GM19397 (cell line): ENCODE measurements around the gene FAM3A.
"Not testable (repeated sequence)": the region's sequence is repeated elsewhere in the genome, so short reads cannot be mapped to it uniquely, and the experiment has no call there.

Source experiments
- ATAC-seq: cut with Tn5 transposase; IDR thresholded peaks from one replicate; pipeline ENCODE4 v1.9.1; 2021; ENCODE audit warnings: mild to moderate bottlenecking, moderate library complexity; ENCODE audit not compliant: unreplicated experiment

The FAM3A gene

DNA sequence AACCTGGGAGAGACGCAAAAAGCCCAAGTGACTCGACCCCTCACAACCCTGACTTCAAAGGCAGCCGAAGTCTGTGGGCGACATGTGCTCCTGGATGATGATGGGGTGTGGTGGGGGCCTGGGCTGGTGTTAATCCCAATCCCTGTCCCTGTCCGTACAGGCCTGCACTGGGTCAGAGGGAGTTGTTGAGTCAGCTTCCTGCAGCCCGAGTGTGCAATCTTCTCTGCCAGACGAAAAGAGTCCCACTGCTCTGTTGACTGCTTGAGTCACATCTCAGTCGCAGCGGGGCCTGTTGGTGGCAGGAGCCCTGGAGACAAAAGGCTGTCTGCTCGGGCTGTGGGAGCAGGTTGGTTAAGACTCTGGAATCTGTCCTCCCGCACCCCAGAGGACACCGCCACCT, 10.3 kb downstream of the FAM3A start:
- no peak for ATAC-seq

GRCh38 chrX:154502989-154503388, 13.0 kb downstream of the FAM3A start:
- no peak for ATAC-seq

GRCh38 chrX:154502098-154502497, 13.9 kb downstream of the FAM3A start:
- ATAC-seq = no peak

- ATAC-seq = not testable (repeated sequence)
These were observed 14.6 kb downstream of the FAM3A start for GRCh38 chrX:154501423-154501822.

GRCh38 chrX:154496591-154497137, 19.4 kb downstream of the FAM3A start:
- not testable (repeated sequence) for ATAC-seq

DNA sequence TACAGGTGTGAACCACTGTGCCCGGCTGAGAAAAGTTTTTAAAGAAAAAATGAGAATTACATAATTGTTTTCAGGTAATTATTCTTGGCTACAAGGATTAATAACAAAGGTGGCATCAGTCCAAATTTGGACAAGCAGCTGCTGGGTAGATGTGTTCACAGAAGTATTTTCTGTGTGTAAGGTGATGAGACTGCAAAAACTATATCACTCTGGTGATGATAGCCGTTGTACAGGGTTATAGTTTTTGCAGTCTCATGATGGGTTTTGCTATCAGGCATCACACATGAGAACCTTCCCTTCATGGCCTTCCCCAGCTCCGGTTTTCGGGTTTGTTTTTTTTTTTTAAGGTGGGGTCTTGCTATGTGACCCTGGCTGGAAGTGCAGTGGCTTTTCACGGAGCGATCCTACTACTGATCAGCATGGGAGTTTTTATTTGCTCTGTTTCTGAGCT, 20.5 kb downstream of the FAM3A start:
- no peak for ATAC-seq

GRCh38 chrX:154494715-154495114, 21.3 kb downstream of the FAM3A start:
- ATAC-seq = no peak

GRCh38 chrX:154490414-154491083, 25.5 kb downstream of the FAM3A start, which contains the start of gene SLC10A3:
Gene SLC10A3 (minus strand): TSS chrX:154490629. CDS start chrX:154488940, 1,689 bp downstream.
- ATAC-seq = peak; percentile 73

- peak; percentile 24 for ATAC-seq
These were observed 26.0 kb downstream of the FAM3A start for GRCh38 chrX:154490021-154490413.

- ATAC-seq = no peak
These were observed 26.9 kb downstream of the FAM3A start for GRCh38 chrX:154489182-154489581.

- no peak for ATAC-seq
These were observed 27.5 kb downstream of the FAM3A start for GRCh38 chrX:154488336-154489075.

- no peak for ATAC-seq
These were observed 28.3 kb downstream of the FAM3A start for GRCh38 chrX:154487518-154488290.

GRCh38 chrX:154486396-154487207, 29.4 kb downstream of the FAM3A start, which contains the start of gene UBL4A:
Gene UBL4A (minus strand): TSS chrX:154486615. CDS start chrX:154486584, 31 bp downstream.
- no peak for ATAC-seq

GRCh38 chrX:154486052-154486395, 30.0 kb downstream of the FAM3A start:
- ATAC-seq = no peak

DNA sequence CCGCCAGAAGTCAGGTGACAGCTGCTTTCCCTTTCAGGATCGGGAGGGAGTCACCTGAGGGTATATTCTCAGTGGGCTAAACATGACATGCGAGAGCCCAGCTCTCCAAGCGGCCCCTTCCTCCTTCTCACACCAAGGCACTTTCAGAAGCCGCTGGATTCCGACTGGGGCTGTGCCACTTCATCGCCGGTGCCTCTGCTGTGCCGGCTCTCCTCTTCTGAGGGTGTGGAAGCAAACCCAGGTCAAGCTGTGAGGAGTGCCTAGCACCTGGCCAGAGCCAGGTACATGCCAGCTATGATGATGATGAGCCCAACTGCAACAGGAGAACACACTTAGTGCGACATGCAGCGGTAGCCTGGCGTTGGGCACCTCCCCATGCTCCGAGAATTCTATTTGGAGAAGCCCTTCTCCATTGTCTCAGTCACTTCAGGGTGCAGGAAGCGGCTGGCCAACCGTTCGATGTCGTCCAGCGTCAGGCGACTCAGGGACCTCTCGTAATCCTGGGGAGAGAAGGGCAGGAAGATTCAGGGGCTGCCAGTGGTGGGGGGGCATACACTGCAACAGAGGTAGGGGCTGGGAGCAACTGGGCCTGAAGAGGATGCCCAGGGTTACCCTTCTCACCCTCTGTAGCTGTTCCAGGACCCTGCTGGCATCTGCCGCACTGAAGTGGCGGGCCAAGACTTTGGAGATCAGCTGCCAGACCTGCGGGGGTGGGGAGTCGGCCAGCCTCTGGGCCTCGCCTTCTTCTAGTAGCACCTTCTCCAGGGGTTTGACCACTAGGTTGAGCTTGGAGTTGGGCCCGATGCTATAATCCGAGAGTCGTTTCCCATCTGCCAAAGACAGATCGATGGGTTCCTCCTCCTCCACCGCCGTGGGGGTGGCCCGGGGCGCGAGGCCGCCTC, 30.6 kb downstream of the FAM3A start:
- ATAC-seq = no peak

- no peak for ATAC-seq
These were observed 31.5 kb downstream of the FAM3A start for GRCh38 chrX:154484255-154485149.

DNA sequence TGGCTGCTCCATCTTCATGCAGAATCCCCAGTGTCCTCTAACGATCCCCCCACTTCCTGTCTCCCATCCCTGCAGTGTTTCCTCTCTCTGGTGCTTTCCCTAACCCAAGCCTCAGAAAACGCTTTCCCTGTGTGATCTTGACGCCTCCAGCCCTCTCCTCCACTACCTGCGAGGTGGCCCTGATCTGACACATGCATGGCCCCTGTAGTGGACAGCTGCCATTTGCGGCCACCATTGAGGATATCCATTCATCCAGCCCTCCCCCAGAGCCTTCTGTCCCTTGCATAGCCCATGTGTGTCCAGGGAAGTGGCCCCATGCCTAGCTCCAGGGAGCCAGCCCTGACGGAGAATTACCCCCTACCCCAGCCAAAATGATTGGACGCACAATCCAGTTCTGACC, 32.7 kb downstream of the FAM3A start:
- ATAC-seq = no peak

GRCh38 chrX:154482786-154483185, 33.2 kb downstream of the FAM3A start:
- ATAC-seq = no peak
